GM12878 (cell line): ENCODE data around the gene CNNM2. TPM values are rescaled to one million over a fixed set of nuclear protein-coding genes. Genes with fewer than 3 reads are reported as not detected.
A peak's percentile ranks its signal among the peaks of the same experiment; 100 is the strongest.

ENCODE experiments used
- ATF7 ChIP-seq: fragments of 450-650 bp; IDR thresholded peaks from 2 replicates; pipeline ENCODE4 v1.6.1; 2016; ENCODE audit warnings: low read depth, mild to moderate bottlenecking
- BMI1 ChIP-seq: fragments of 450-650 bp; IDR thresholded peaks from 2 replicates; pipeline ENCODE4 v1.6.1; 2016; ENCODE audit warnings: mild to moderate bottlenecking, moderate library complexity, borderline replicate concordance
- CBFB ChIP-seq: IDR thresholded peaks from 2 replicates; pipeline ENCODE4 v1.6.1; 2016; ENCODE audit warnings: antibody characterized with exemption, low read depth
- CHD2 ChIP-seq: IDR thresholded peaks from 2 replicates; pipeline ENCODE4 v1.6.1; 2011; ENCODE audit warnings: low read depth, low read length, improper control_type of control experiment, borderline replicate concordance
- E2F4 ChIP-seq: IDR thresholded peaks from 2 replicates; pipeline ENCODE4 v1.6.1; 2012; ENCODE audit warnings: low read depth, low read length, improper control_type of control experiment
- FOXM1 ChIP-seq: IDR thresholded peaks from 2 replicates; pipeline ENCODE4 v1.6.1; 2012; ENCODE audit warnings: low read depth, mild to moderate bottlenecking, inconsistent platforms, low read length, moderate library complexity
- GATAD2B ChIP-seq: fragments of 450-650 bp; conservative IDR thresholded peaks from 2 replicates; pipeline ENCODE4 v1.6.1; 2017; ENCODE audit warnings: low read depth, mild to moderate bottlenecking, moderate library complexity
- IRF3 ChIP-seq: fragments of 450-650 bp; IDR thresholded peaks from 2 replicates; pipeline ENCODE4 v1.6.1; 2014; ENCODE audit warnings: mild to moderate bottlenecking
- MLLT1 ChIP-seq: fragments of 450-650 bp; IDR thresholded peaks from 2 replicates; pipeline ENCODE4 v1.6.1; 2016; ENCODE audit warnings: mild to moderate bottlenecking
- NR2F1 ChIP-seq: fragments of 450-650 bp; conservative IDR thresholded peaks from 2 replicates; pipeline ENCODE4 v1.6.1; 2017; ENCODE audit warnings: mild to moderate bottlenecking
- PBX3 ChIP-seq: IDR thresholded peaks from 2 replicates; pipeline ENCODE4 v1.6.1; 2011; ENCODE audit warnings: mild to moderate bottlenecking, low read depth, low read length, moderate library complexity; ENCODE audit not compliant: insufficient replicate concordance
- POU2F2 ChIP-seq: IDR thresholded peaks from 3 replicates; pipeline ENCODE4 v1.6.1; 2011; ENCODE audit warnings: low read depth, mild to moderate bottlenecking, low read length, borderline replicate concordance
- SMAD1 ChIP-seq: fragments of 450-650 bp; IDR thresholded peaks from 2 replicates; pipeline ENCODE4 v1.6.1; 2018; ENCODE audit warnings: mild to moderate bottlenecking, low read depth; ENCODE audit not compliant: partially characterized antibody
- SPI1 ChIP-seq: IDR thresholded peaks from 2 replicates; pipeline ENCODE4 v1.6.1; 2011; ENCODE audit warnings: low read depth, mild to moderate bottlenecking, low read length, moderate library complexity, borderline replicate concordance; ENCODE audit not compliant: insufficient read depth
- TAF1 ChIP-seq: IDR thresholded peaks from 2 replicates; pipeline ENCODE4 v1.6.1; 2011; ENCODE audit warnings: mild to moderate bottlenecking, low read depth, low read length, borderline replicate concordance
- YY1 ChIP-seq: IDR thresholded peaks from 2 replicates; pipeline ENCODE4 v1.6.1; 2011; ENCODE audit warnings: low read depth, mild to moderate bottlenecking, low read length
- ZNF207 ChIP-seq: fragments of 450-650 bp; IDR thresholded peaks from 2 replicates; pipeline ENCODE4 v1.6.1; 2014; ENCODE audit warnings: antibody characterized with exemption, mild to moderate bottlenecking, borderline replicate concordance
- ZNF24 ChIP-seq: fragments of 450-650 bp; IDR thresholded peaks from 2 replicates; pipeline ENCODE4 v1.6.1; 2017; ENCODE audit warnings: antibody characterized with exemption, mild to moderate bottlenecking
- ZNF384 ChIP-seq: IDR thresholded peaks from 2 replicates; pipeline ENCODE4 v1.6.1; 2012; ENCODE audit warnings: low read depth, mild to moderate bottlenecking, low read length, improper control_type of control experiment, borderline replicate concordance
- ZNF592 ChIP-seq: fragments of 450-650 bp; IDR thresholded peaks from 2 replicates; pipeline ENCODE4 v1.6.1; 2017; ENCODE audit warnings: mild to moderate bottlenecking, moderate library complexity
- polyA plus RNA-seq, 11 experiments: library from polyadenylated mRNA; depleted of rRNA in 4 of 11; unstranded in 6 of 11; stranded (reverse) in 5 of 11; fragments of >200 nt; fragmentation: Nextera tagmentation in 4 of 11; fragmentation: Illumina TruSeq in 1 of 11; extraction: Ambion mirVana in 4 of 11; extraction: Trizol in 1 of 11; gene quantifications; 1 replicate in 1 of 11; 2 replicates in 10 of 11; pipeline versions ENCODE4 v1.2.1 to v1.2.3, GENCODE V29; 2011 to 2016; ENCODE audit warnings: inconsistent platforms in 2 of 11, missing spikeins in 2 of 11, low read depth in 1 of 11
- total RNA-seq, 4 experiments: library from RNA; depleted of rRNA in 3 of 4; stranded (reverse); fragments of >200 nt in 3 of 4; fragmentation: Illumina TruSeq in 1 of 4; extraction: Trizol in 1 of 4; gene quantifications; 2 replicates each; pipeline versions ENCODE4 v1.2.1 to v1.2.3, GENCODE V29; 2013 to 2021

Gene CNNM2
- total and polyA plus RNA-seq, 10 of the 15 experiments (the other 5 are each of a cell fraction or from before 2014, with no cell fraction given) = 0.18 to 7.3 (median 2.5) TPM

GRCh38 chr10:103069453-103070331, 151.6 kb downstream of the CNNM2 start (continued):
- no peak for TF ChIP-seq CHD2
- TF ChIP-seq CBFB = peak; percentile 82
- no peak for TF ChIP-seq PBX3
- 0 out of 2 replicates have a peak, but pooled peaks have one; percentile 38 for TF ChIP-seq MLLT1
- TF ChIP-seq ATF7 = 0 out of 2 replicates have a peak, but pooled peaks have one; percentile 11
- TF ChIP-seq ZNF24 = no peak
- no peak for TF ChIP-seq BMI1
- TF ChIP-seq E2F4 = no peak
- TF ChIP-seq SMAD1 = no peak
- TF ChIP-seq ZNF592 = no peak
- no peak for TF ChIP-seq TAF1
- TF ChIP-seq IRF3 = no peak
- TF ChIP-seq ZNF384 = no peak
- TF ChIP-seq FOXM1 = peak; percentile 55; the same call in 1 of the 2 replicates
- 0 out of 2 replicates have a peak, but pooled peaks have one; percentile 11 for TF ChIP-seq NR2F1
- no peak for TF ChIP-seq SPI1
- peak; percentile 79; the same call in 2 of the 3 replicates for TF ChIP-seq POU2F2
- peak; percentile 61; the same call in 1 of the 2 replicates for TF ChIP-seq YY1
- TF ChIP-seq GATAD2B = 0 out of 2 replicates have a peak, but pooled peaks have one; percentile 16
- peak; percentile 48; the same call in 1 of the 2 replicates for TF ChIP-seq ZNF207
